Adipose tissue (tissue), 3 donors: Measurements from ENCODE around the gene KEL. TPM values are rescaled to one million over a fixed set of nuclear protein-coding genes. Genes with fewer than 3 reads are reported as not detected.

ENCODE experiments used
- H3K27ac ChIP-seq: one replicate; pipeline ENCODE4 v1.5.1; 2013; ENCODE audit warnings: low read depth, low read length
- WGBS, 3 donors: extraction: QIAGEN DNeasy Blood & Tissue Kit; methylation state at CpG; one replicate each; pipeline ENCODE4 v1.1.7; 2013; 5-methylcytosine and 5-hydroxymethylcytosine counted together
- polyA plus RNA-seq, 3 donors: library from polyadenylated mRNA; stranded (reverse); fragments of 200-250 nt; gene quantifications; one replicate each; pipeline ENCODE4 v1.2.3, GENCODE V29; 2013
- donor health status: healthy with polysubstance abuse.
- donor health status: Bipolar disorder and iron deficiency.
- donor health status: healthy.

Gene KEL
- polyA plus RNA-seq, 3 donors: 0.04 to 0.09 TPM; not detected in 1

DNA sequence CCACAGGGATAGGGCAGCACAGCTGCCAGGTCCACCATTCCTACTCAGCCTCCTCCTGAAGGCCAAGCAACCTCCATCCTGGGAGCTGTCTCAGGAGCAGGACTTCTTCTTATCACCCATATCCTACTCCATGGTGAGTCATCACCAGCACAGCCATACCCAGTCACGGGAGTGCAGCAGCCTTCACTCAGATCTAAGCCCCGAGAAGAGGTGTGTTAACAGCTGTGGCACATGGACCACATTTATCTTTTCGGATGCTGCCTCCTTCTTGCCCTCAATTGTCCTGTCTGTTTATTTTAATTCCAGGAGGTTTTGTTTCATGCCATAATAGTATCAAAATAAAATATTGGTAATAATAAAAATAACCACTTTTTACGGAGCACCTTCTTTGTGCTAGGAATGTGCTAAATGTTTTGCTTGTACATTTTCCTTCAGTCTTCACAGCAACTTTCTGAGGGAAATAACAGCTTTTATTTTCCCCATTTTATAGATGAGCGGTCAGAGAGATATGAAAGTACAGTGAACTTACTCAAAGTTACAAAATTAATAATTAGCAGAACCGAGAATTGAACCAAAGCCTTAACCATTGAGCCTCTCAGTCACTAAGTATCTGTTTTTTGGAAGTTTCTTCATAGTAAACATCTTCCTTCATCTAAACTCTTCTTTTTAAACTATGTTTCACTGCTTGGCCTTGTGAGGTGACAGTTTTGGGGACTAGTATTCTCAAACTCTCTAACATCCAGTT, 2.5 kb upstream of the KEL start:
- 76 to 84% (median 82%) methylated on average over 6 of the region's 6 CpGs for WGBS, 3 donors

DNA sequence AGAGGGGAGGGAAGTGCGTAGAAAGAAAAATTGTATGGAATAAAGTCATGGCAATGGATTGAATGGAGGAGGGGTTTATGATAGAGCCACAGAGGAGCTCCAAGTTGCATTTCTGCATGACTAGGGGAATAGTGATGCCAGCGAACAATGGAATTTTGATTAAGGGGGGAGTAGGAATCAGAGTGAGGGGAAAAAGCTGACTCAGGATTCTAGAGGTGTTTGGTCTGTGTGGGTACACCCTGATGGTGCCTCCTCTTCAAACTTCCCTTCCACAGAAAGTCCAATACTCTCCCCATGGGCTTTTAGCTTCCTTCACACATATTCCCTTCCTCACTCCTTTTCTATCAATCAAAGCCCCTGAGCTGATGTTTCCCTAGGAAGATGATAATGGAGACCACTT, 1.8 kb upstream of the KEL start:
- 86 to 96% (median 87%) methylated on average over 2 of the region's 2 CpGs for WGBS, 3 donors
- no peak overlapping the region for H3K27ac ChIP-seq

More for the DNA sequence above, 2.5 kb upstream of the KEL start:
- H3K27ac ChIP-seq: no peak overlapping the region

DNA sequence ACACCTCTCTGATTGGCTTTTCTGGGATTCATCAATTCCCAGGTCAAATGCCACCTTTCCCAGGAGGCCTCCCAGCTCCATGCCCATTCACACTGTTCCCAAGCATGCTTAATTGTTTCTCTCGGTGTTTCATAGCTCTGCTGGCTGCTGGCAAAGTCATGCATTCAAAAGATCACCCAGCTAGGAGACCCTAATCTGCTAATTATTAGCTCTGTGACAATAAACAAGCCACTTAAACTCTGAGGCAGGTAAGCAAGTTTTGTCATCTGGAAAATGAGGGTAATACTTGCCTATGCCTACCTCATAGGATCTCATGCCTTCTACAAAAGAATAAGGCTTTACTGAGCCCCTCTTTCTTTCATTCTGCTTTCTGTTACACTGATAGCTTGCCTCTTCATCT, 828 bp upstream of the KEL start:
- WGBS, 3 donors: 37 to 75% (median 55%) methylated on average over 1 of the region's 1 CpG
- no peak overlapping the region for H3K27ac ChIP-seq

DNA sequence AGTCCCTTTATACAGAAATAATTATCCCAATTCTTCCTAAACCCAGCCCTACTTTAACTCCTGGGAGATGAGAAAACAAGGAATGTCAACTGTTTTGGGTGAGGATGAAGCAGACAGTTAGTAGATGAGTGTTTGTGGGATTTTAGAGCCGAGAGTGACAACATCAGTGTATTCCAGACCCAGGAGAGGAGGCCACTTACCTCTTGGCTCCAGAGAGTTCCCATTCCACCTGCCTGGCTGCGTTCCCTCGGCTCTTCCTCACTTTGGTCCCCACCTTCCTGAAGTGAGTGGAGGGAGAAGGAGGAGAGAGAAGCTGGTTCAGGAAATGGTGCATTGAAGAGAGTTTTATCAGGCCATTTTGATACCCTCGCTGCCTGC, 579 bp downstream of the KEL start:
- WGBS, 3 donors: 77 to 85% (median 82%) methylated on average over 4 of the region's 4 CpGs
- no peak overlapping the region for H3K27ac ChIP-seq

DNA sequence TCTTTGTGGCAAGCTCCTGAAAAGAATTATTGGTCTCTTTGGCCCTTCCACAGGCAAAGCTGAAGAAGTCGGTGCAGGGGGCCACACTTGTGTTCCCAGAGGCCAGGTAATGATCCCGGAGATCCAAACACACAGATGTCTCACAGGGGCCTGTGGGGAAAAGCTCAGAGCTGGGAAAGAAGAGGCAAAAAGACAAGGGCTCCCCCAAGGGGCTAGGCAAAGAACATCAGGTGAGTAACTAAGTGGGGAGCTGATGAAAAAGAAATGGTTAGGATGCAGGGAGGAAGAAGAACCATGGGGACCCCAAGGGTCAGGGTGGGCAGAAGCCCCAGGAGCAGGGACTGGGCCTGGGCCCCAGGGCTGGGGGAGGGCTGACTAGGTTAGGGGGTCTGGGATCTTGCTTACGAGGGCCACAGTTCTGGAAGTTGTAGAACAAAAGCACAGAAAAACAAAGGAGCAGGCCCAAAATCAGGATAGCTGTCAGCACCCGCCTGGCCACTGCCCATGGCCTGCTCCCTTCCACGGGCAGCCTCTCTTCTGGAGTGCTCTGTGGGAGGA, 1.1 kb downstream of the KEL start:
- WGBS, 3 donors: 75 to 92% (median 90%) methylated on average over 5 of the region's 5 CpGs
- no peak overlapping the region for H3K27ac ChIP-seq

DNA sequence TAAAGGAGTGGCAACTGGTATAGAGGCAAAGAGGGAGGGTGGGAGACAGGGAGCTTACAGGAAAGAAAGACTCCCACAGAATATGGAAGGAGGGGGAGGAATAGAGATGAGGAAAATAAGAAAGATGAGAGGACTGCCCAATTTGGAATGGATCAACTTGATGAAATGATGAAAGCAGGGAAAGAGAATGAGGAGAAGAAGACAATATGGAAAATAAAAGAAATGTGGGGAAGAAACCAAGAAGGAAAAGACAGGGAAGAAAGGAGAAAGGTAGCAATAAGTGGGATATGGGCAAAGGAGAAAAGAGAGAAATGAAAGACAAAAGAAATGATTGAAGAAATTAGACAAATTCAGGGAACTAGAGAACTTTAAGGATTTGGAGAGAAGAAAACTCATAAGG, 3.0 kb downstream of the KEL start:
- H3K27ac ChIP-seq: no peak overlapping the region

DNA sequence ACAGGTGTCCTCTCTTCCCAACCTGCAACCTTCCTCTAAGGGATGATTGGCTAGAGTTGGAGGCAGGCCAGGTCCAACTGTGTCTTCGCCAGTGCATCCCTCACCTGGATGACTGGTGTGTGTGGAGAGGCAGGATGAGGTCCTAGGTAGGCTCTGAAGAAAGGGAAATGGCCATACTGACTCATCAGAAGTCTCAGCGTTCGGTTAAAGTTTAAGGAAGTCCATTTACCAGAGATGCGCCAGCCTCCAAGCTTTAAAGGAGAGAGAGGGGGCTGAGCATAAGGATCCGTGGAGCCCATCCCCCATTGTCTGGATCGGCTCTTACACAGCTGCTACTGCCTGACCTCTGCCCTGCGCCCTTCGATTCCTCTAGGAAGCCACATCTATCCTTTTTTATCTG, 4.4 kb downstream of the KEL start:
- 63 to 70% (median 66%) methylated on average over 8 of the region's 8 CpGs for WGBS, 3 donors
- H3K27ac ChIP-seq: no peak overlapping the region

DNA sequence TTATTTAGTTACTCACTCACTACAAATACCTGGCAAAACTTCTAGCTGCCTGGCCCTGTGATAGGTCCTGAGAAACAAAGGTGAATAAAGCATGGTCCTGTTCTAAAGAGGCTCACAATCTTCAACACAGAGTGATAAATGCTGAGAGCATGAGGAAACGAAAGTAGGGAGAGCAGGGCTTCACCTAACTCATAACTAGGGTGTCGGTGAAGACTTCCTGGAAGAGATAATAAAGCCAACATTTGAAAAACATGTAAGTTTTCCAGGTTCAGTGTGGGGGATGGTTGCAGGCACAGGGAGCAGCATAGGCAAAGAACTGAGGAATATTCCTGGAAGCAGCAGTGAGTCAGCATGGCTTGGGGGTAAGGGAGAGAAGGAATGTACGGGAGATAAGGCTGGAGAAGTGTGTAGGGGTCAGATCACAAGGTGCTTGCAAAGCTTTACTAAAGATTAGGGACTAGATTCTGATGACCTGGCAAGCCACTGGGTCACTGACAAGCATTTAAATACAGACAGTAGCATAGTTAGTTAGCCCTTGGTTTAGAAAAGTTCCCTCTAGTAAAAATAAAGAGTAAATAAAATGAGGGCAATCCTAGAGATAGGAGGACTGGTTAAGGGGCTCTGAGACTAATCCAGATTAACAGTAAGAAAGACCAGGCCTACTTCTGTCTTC, 5.1 kb downstream of the KEL start:
- 41 to 65% (median 55%) methylated on average over 3 of the region's 3 CpGs for WGBS, 3 donors
- H3K27ac ChIP-seq: no peak overlapping the region

DNA sequence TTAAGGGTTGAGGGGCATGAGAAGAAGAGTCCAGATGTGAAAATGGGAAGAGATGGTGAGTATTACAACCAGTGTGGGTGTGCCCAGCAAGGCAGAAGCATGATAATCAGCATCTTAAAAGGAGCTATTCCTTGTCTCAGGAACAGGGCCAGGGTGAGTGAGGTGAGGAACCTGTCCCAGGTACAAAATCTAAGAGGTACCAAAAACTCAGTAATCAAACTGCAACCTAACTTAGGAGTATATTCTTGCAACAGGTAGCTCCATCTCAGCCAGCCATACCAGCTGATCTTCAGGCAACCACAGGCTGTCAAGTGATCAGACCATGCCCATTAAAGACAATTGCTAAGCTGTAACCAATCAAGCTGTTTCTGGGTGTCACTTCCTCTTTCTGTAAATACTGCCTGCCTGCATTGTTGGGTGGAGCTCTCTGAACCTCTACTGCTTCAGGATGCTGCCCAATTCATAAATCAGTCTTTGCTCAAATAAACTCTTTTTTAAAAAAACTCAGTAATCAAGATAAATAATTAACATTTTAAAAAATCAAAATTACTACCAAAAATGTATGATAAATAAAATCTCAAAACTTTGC, 7.4 kb downstream of the KEL start:
- no peak overlapping the region for H3K27ac ChIP-seq

DNA sequence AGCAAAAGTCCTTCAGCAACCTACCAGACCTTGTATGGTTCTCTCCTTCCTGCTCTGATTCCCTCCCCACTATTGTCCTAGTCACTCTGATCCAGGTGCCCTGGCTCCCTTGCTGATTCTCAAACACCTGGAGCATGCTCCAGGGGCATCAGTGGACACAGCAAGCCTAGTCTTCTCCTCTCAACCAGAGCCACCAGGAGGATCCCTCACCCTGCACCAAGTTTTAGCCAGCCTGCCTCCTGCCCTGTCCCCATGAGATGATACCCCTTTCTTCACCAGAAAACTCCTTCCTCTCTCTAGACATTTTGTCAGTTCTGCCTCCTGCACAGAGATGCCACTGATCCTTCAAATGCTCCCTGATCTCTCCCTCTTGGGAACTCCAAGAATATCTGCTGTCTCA, 11.9 kb downstream of the KEL start:
- no peak overlapping the region for H3K27ac ChIP-seq

DNA sequence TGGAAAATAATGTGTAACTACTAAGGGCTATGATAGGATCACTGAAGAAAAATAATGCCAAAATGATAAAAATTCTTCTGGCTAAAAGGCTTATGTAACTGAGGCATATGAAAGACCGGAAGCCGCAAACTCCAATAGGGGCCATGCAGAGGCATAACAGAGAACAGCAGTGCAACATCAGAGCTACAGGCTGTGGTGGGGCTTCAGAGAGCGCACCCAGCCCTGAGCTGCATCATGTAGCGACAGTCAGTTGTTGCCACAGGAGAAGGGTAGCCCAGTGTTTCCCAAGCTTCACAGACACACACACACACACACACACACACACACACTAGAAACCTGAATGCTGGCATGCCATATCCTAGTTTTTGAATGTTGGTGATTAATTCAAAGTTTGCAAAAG, 13.6 kb downstream of the KEL start:
- H3K27ac ChIP-seq: no peak overlapping the region
- 93 to 97% (median 95%) methylated on average over 4 of the region's 4 CpGs for WGBS, 3 donors

DNA sequence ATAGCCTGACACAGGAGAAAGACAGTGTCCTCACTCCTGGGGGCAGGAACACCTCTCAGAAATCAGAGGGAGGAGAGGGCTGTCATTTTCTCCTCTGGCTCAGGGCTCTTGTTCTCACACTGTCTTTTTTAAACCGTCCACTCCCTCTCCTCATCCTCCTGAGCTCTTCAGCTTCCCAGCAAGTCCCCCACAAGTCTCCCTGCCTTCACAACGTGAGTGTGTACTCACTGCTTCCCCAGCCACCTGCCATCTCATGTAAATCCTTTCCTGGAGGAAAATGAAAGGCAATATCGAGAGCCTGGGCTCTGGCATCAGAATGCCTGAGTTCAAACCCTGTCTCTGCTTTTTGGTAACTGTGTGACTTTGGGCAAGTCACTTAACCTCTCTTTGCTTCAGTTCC, 17.2 kb downstream of the KEL start:
- WGBS, 3 donors: 56 to 73% (median 64%) methylated on average over 3 of the region's 3 CpGs

DNA sequence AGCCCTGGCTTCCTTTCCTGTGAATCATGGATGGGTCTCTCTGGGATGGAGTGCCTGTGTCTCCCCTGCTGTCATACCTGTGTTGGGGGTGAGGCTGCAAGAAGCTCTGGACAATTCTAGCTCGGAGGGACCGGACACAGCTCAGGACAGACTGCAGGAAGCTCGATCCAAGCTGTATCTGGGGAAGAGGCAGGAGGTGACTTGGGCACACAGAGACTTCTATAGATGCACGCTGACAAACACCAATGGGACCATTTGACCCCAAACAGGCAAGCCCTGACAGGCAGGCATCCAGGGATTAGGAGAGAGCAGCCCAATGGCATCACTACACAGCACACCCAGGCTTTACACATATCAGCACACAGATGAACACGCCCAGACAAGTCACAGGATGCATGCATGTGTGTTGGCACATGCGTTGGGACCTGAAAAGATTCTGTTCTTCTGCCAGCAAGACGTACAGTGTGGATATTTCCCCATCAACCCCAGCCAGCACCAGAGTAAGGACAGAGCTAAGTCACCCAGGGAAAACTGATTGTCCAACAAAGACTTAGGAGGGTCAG, 18.4 kb downstream of the KEL start:
- no peak overlapping the region for H3K27ac ChIP-seq
- 78 to 85% (median 82%) methylated on average over 7 of the region's 7 CpGs for WGBS, 3 donors

More for the DNA sequence above, 17.2 kb downstream of the KEL start:
- no peak overlapping the region for H3K27ac ChIP-seq

DNA sequence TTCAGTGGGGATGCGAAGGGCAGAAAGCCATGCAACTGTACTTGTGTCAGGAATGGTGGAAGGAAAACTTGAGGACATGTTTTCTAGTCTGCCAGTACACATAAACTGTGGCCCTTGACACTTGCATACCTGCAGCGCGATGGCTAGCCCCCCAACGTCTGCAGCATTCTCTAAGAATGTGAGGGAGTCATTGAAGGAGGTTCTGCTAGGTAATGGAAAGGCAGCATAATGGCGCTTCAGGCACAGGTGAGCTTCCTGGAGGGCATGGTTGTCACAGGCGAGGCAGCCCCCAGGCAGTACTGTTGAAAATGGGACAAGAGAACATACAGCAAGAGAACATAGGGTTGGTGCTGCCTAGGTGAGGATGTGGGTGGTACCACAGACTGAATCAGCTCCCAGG, 19.4 kb downstream of the KEL start:
- 90 to 96% (median 93%) methylated on average over 6 of the region's 6 CpGs for WGBS, 3 donors

DNA sequence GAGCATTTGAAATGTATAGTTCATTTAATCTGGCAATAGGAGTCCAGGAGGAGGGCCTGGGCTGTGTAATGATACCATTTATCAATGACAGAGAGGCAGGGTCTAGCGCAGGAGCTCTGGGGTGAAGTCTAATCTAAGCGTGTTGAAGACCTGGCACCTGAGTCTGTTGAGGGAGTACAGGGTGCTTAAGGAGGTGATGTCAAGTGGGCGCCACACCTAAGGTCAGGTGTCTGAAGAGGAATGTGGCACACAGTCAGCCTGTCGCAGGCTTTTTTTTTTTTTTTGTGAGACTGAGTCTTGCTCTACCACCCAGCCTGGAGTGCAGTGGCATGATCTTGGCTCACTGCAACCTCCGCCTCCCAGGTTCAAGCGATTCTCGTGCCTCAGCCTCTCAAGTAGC, 20.6 kb downstream of the KEL start:
- 89 to 96% (median 94%) methylated on average over 7 of the region's 7 CpGs for WGBS, 3 donors

More for the DNA sequence above, 19.4 kb downstream of the KEL start:
- H3K27ac ChIP-seq: no peak overlapping the region

DNA sequence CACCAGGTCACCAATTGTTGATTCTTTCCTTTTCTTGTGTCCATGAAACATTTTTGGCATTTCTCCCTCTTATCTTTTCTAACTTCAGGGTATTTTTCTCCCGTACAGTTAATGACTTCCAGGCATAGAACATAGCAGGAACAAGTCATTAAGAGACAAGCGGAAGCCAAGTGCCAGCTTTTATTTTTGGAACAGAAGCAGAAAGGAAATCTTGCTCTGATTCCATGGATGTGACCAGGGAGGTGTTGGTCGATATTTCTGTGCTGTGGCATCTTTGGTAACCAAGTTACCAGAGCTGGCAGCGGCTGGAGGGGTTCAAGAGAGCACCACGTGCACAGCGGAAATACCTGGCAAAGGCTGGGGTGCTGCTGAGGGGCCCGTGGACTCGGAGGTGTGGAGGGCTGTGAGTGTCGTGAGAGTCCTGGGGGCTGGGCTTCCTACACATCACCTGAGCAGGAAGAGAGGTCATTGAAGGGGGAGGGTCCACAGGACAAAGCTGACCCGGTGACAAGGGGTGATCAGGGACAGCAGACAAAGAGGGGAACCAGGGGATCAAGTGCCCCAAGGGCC, 21.1 kb downstream of the KEL start:
- WGBS, 3 donors: 47 to 64% (median 56%) methylated on average over 10 of the region's 10 CpGs
- H3K27ac ChIP-seq: no peak overlapping the region

More for the DNA sequence above, 20.6 kb downstream of the KEL start:
- H3K27ac ChIP-seq: no peak overlapping the region

DNA sequence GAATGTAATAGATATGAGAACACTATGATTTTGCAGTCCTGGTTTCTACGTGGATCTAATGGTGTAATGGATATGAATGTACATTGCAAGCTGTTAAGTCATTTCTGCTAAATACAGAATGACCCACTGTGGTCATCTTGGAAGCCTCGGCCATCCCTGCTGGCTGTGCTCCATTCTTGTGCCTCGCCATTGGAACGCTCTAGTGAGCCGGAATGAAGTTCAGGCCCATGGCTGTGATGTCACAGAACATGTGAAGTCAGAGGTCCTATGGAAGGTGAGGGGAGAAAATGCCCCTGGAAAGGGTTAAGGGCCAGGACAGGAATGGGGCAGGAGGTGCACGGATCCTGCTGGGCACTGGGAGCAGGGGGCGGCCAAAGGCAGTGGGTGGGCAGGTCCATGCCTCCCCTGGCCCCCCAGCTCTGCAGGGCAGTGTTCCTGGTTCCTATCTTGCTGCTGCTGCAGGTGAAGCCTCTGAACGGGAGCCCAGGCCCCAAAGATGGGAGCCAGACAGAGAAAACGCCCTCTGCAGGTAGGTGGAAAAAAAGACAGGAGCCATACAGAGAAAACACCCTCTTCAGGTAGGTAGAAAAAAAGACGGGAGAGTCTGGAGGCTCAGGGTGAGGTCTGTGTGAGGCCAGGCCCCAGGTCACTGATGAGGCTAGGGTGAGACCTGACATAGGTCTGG, 22.8 kb downstream of the KEL start, which contains the start of gene LLCFC1:
TSS of gene LLCFC1 (plus strand) at position 259 of the 685 bp plus-strand sequence. CDS start at position 397, 138 bp downstream.
- 68 to 77% (median 77%) methylated on average over 10 of the region's 10 CpGs for WGBS, 3 donors
- no peak within 1 kb of the TSS for H3K27ac ChIP-seq

DNA sequence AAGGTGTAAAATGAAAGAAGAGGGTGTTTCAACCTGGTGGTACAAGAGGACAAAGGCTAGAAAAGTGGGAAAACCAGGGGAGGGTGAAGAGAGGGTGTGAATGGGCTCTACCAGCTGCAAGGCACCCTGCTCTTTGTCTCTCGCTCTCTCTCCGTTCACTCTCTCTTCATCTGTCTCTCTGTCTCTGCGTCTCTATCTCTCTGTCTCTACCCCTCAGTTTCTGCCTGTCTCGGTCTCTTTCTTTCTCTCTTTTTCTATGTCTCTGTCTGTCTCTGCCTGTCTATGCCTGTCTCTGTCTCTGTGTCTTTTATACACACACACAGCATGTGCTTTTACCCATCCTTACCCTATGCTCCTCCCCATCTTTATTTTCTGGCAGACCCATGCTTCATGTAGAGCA, 23.6 kb downstream of the KEL start:
- H3K27ac ChIP-seq: no peak overlapping the region
- 96 to 98% (median 97%) methylated on average over 4 of the region's 4 CpGs for WGBS, 3 donors
